HepG2 (cell line): ENCODE data around the gene FAM53B.

Experiments used
- HMG20B ChIP-seq: conservative IDR thresholded peaks from 2 replicates; pipeline ENCODE4 v1.6.1; 2016; ENCODE audit warnings: missing genetic modification reagents, missing compliant biosample characterization
- JUND ChIP-seq: sonication (generic); formaldehyde crosslinking; IDR thresholded peaks from 2 replicates; pipeline ENCODE4 v1.8.0; 2022; ENCODE audit warnings: mild to moderate bottlenecking, missing genetic modification reagents
- KDM1A ChIP-seq: IDR thresholded peaks from 2 replicates; pipeline ENCODE4 v1.6.1; 2016; ENCODE audit warnings: missing compliant biosample characterization
- MAFF ChIP-seq: IDR thresholded peaks from 2 replicates; pipeline ENCODE4 v1.6.1; 2011; ENCODE audit warnings: low read depth, low read length, improper control_type of control experiment
- MEF2D ChIP-seq: sonication (generic); formaldehyde crosslinking; IDR thresholded peaks from 2 replicates; pipeline ENCODE4 v1.5.1; 2020; ENCODE audit warnings: mild to moderate bottlenecking, missing genetic modification reagents
- NBN ChIP-seq: fragments of 450-650 bp; conservative IDR thresholded peaks from 2 replicates; pipeline ENCODE4 v1.6.1; 2017
- PHF21A ChIP-seq: sonication (generic); formaldehyde crosslinking; IDR thresholded peaks from 2 replicates; pipeline ENCODE4 v1.5.0; 2020; ENCODE audit warnings: mild to moderate bottlenecking, missing genetic modification reagents
- REST ChIP-seq, 2 experiments: IDR thresholded peaks; 2 replicates each; pipeline ENCODE4 v1.6.1; 2011 to 2012; ENCODE audit warnings: low read length in 2 of 2, borderline replicate concordance in 1 of 2, low read depth in 1 of 2, mild to moderate bottlenecking in 1 of 2, moderate library complexity in 1 of 2
- ZBTB38 ChIP-seq: sonication (generic); formaldehyde crosslinking; IDR thresholded peaks from 2 replicates; pipeline ENCODE4 v1.5.1; 2020; ENCODE audit warnings: mild to moderate bottlenecking, missing genetic modification reagents
- ZNF784 ChIP-seq: sonication (generic); formaldehyde crosslinking; IDR thresholded peaks from 2 replicates; pipeline ENCODE4 v1.5.1; 2020; ENCODE audit warnings: missing genetic modification reagents, mild to moderate bottlenecking, borderline replicate concordance
- TF ChIP-seq, protein P1 (sequence below): sonication (generic); formaldehyde crosslinking; IDR thresholded peaks from 2 replicates; pipeline ENCODE4 v1.5.0; 2020; ENCODE audit warnings: mild to moderate bottlenecking, missing genetic modification reagents, moderate library complexity
- TF ChIP-seq, protein P2 (sequence below): sonication (generic); formaldehyde crosslinking; IDR thresholded peaks from 2 replicates; pipeline ENCODE4 v1.9.0; 2021; ENCODE audit warnings: missing genetic modification reagents, mild to moderate bottlenecking, borderline replicate concordance

- TF ChIP-seq, protein P1, sequence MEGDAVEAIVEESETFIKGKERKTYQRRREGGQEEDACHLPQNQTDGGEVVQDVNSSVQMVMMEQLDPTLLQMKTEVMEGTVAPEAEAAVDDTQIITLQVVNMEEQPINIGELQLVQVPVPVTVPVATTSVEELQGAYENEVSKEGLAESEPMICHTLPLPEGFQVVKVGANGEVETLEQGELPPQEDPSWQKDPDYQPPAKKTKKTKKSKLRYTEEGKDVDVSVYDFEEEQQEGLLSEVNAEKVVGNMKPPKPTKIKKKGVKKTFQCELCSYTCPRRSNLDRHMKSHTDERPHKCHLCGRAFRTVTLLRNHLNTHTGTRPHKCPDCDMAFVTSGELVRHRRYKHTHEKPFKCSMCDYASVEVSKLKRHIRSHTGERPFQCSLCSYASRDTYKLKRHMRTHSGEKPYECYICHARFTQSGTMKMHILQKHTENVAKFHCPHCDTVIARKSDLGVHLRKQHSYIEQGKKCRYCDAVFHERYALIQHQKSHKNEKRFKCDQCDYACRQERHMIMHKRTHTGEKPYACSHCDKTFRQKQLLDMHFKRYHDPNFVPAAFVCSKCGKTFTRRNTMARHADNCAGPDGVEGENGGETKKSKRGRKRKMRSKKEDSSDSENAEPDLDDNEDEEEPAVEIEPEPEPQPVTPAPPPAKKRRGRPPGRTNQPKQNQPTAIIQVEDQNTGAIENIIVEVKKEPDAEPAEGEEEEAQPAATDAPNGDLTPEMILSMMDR (CRISPR knock-in tag), result no peak
- TF ChIP-seq, protein P2, sequence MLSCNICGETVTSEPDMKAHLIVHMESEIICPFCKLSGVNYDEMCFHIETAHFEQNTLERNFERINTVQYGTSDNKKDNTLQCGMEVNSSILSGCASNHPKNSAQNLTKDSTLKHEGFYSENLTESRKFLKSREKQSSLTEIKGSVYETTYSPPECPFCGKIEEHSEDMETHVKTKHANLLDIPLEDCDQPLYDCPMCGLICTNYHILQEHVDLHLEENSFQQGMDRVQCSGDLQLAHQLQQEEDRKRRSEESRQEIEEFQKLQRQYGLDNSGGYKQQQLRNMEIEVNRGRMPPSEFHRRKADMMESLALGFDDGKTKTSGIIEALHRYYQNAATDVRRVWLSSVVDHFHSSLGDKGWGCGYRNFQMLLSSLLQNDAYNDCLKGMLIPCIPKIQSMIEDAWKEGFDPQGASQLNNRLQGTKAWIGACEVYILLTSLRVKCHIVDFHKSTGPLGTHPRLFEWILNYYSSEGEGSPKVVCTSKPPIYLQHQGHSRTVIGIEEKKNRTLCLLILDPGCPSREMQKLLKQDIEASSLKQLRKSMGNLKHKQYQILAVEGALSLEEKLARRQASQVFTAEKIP (CRISPR knock-in tag), result no peak
- TF ChIP-seq ZNF784 (CRISPR knock-in tag) (no peak), NBN (no peak), MAFF (no peak), JUND (CRISPR knock-in tag) (no peak), PHF21A (CRISPR knock-in tag) (no peak), KDM1A (CRISPR knock-in tag) (no peak), REST (IDR thresholded peaks at IDR 0.05; ENCODE audit: borderline replicate concordance in 1 of 2, low read depth in 1 of 2, low read length in 2 of 2) (no peak), HMG20B (CRISPR knock-in tag) (no peak), MEF2D (CRISPR knock-in tag) (no peak), ZBTB38 (CRISPR knock-in tag) (peak; percentile 34; the same call in 1 of the 2 replicates)
These were observed 48.8 kb upstream of the FAM53B start for GRCh38 chr10:124792998-124793352.
